Endothelial cell (in vitro differentiated cells): Measurements from ENCODE around the gene SORCS1. TPM values are rescaled to one million over a fixed set of nuclear protein-coding genes. Genes with fewer than 3 reads are reported as not detected.

Source experiments
- DNase-seq: peaks from one replicate; pipeline ENCODE4 v3.0.0; 2021; ENCODE audit warnings: low spot score
- H3K27ac Mint-ChIP-seq: one replicate; pipeline ENCODE4 v1.8.0; 2021; ENCODE audit warnings: mixed read lengths, inconsistent platforms; ENCODE audit not compliant: unreplicated experiment
- H3K27me3 Mint-ChIP-seq: one replicate; pipeline ENCODE4 v1.8.0; 2021; ENCODE audit warnings: mild to moderate bottlenecking, moderate library complexity, mixed read lengths, inconsistent platforms; ENCODE audit not compliant: unreplicated experiment
- H3K36me3 Mint-ChIP-seq: one replicate; pipeline ENCODE4 v1.8.0; 2021; ENCODE audit warnings: mild to moderate bottlenecking, low read depth, mixed read lengths, inconsistent platforms; ENCODE audit not compliant: unreplicated experiment
- H3K4me1 Mint-ChIP-seq: one replicate; pipeline ENCODE4 v1.8.0; 2021; ENCODE audit warnings: mild to moderate bottlenecking, mixed read lengths, inconsistent platforms; ENCODE audit not compliant: unreplicated experiment
- H3K4me3 Mint-ChIP-seq: one replicate; pipeline ENCODE4 v1.8.0; 2021; ENCODE audit warnings: mild to moderate bottlenecking, mixed read lengths, inconsistent platforms; ENCODE audit not compliant: unreplicated experiment
- H3K9me3 Mint-ChIP-seq: one replicate; pipeline ENCODE4 v1.8.0; 2021; ENCODE audit warnings: mixed read lengths, inconsistent platforms; ENCODE audit not compliant: unreplicated experiment
- CTCF ChIP-seq: fragments of 200-600 bp; sonication (generic); IDR thresholded peaks from one replicate; pipeline ENCODE4 v1.5.0; 2021; ENCODE audit warnings: antibody characterized with exemption; ENCODE audit not compliant: unreplicated experiment
- total RNA-seq: library from RNA; stranded (reverse); fragmentation: NEBNext Ultra II Directional; extraction: Animal tissue kit (Norgen Biotek cat#: 25700); gene quantifications from one replicate; pipeline ENCODE4 v1.2.1, GENCODE V29; 2021; ENCODE audit not compliant: unreplicated experiment

The SORCS1 gene
- total RNA-seq, 1 donor from 2014 or later, result 0.56 TPM

- no peak for DNase-seq
- Mint-ChIP-seq H3K4me3 (no peak overlapping the region), H3K9me3 (no peaks in the 10 kb centered on the region), H3K4me1 (peaks cover 4% of the 10 kb centered on the region), H3K36me3 (no peaks in the 10 kb centered on the region), H3K27me3 (peaks cover 1% of the 10 kb centered on the region), H3K27ac (no peak overlapping the region)
- TF ChIP-seq CTCF, result no peak
Measured at GRCh38 chr10:106708506-106708905, 456.0 kb downstream of the SORCS1 start.

GRCh38 chr10:106707657-106708056 lies 456.8 kb downstream of the SORCS1 start:
- TF ChIP-seq CTCF, result no peak
- Mint-ChIP-seq H3K36me3 (no peaks in the 10 kb centered on the region), H3K4me3 (no peak overlapping the region), H3K4me1 (peaks cover 4% of the 10 kb centered on the region), H3K27ac (no peak overlapping the region), H3K27me3 (peaks cover 1% of the 10 kb centered on the region), H3K9me3 (no peaks in the 10 kb centered on the region)
- DNase-seq, result no peak

- Mint-ChIP-seq H3K27me3 (peaks cover 1% of the 10 kb centered on the region), H3K36me3 (no peaks in the 10 kb centered on the region)
Measured at GRCh38 chr10:106706127-106706526, 458.4 kb downstream of the SORCS1 start.

GRCh38 chr10:106705681-106706100 lies 458.8 kb downstream of the SORCS1 start:
- Mint-ChIP-seq H3K4me1 (peaks cover 4% of the 10 kb centered on the region), H3K4me3 (no peak overlapping the region), H3K27me3 (peaks cover 1% of the 10 kb centered on the region), H3K36me3 (no peaks in the 10 kb centered on the region), H3K9me3 (no peaks in the 10 kb centered on the region), H3K27ac (no peak overlapping the region)
- DNase-seq, result peak; percentile 77
- TF ChIP-seq CTCF, result peak; percentile 83

More at GRCh38 chr10:106706127-106706526, 458.4 kb downstream of the SORCS1 start:
- no peak for DNase-seq
- no peak overlapping the region for H3K27ac Mint-ChIP-seq
- H3K4me3 Mint-ChIP-seq, result no peak overlapping the region
- peaks cover 4% of the 10 kb centered on the region for H3K4me1 Mint-ChIP-seq
- H3K9me3 Mint-ChIP-seq, result no peaks in the 10 kb centered on the region
- no peak for TF ChIP-seq CTCF

GRCh38 chr10:106696239-106696638 lies 468.3 kb downstream of the SORCS1 start:
- Mint-ChIP-seq H3K4me1 (peaks cover 13% of the 10 kb centered on the region), H3K4me3 (no peak overlapping the region), H3K36me3 (no peaks in the 10 kb centered on the region), H3K27me3 (no peaks in the 10 kb centered on the region), H3K9me3 (no peaks in the 10 kb centered on the region), H3K27ac (no peak overlapping the region)
- DNase-seq, result no peak
- no peak for TF ChIP-seq CTCF
